GM21390 (cell line): ENCODE measurements around the gene CD81.

Experiments used
- ATAC-seq: cut with Tn5 transposase; IDR thresholded peaks from one replicate; pipeline ENCODE4 v1.9.1; 2021; ENCODE audit not compliant: unreplicated experiment

CD81 gene

GRCh38 chr11:2433106-2433925 is 56.2 kb downstream of the CD81 start:
- ATAC-seq, result no peak

- ATAC-seq, result no peak
Observed at GRCh38 chr11:2434008-2434407, 56.9 kb downstream of the CD81 start.

GRCh38 chr11:2434506-2435255 is 57.6 kb downstream of the CD81 start:
- no peak for ATAC-seq

- ATAC-seq, result no peak
Observed at GRCh38 chr11:2435288-2436012, 58.3 kb downstream of the CD81 start.

- ATAC-seq, result no peak
Observed at GRCh38 chr11:2436013-2436520, 59.0 kb downstream of the CD81 start.

- ATAC-seq, result no peak
Observed at GRCh38 chr11:2436521-2437031, 59.5 kb downstream of the CD81 start.

GRCh38 chr11:2437516-2437915 is 60.4 kb downstream of the CD81 start:
- ATAC-seq, result no peak

- ATAC-seq, result no peak
Observed at GRCh38 chr11:2439820-2440219, 62.7 kb downstream of the CD81 start.

GRCh38 chr11:2440646-2441045 is 63.5 kb downstream of the CD81 start:
- no peak for ATAC-seq

- ATAC-seq, result no peak
Observed at GRCh38 chr11:2441171-2441570, 64.1 kb downstream of the CD81 start.

GRCh38 chr11:2442589-2442988 is 65.5 kb downstream of the CD81 start:
- ATAC-seq, result no peak

- ATAC-seq, result no peak
Observed at GRCh38 chr11:2443406-2443805, 66.3 kb downstream of the CD81 start.

- no peak for ATAC-seq
Observed at GRCh38 chr11:2443881-2444820, 67.0 kb downstream of the CD81 start, which contains the start of gene TRPM5. TSS of gene TRPM5 (minus strand) at chr11:2444514. CDS start at chr11:2423036, 21,478 bp downstream.

- ATAC-seq, result no peak
Observed at GRCh38 chr11:2444821-2445745, 68.0 kb downstream of the CD81 start, which contains the start of gene KCNQ1. TSS of gene KCNQ1 (plus strand) at chr11:2445008. CDS start at chr11:2445099, 91 bp downstream.

- ATAC-seq, result no peak
Observed at GRCh38 chr11:2445746-2446551, 68.8 kb downstream of the CD81 start.

GRCh38 chr11:2446590-2447252 is 69.6 kb downstream of the CD81 start:
- ATAC-seq, result no peak
